ENCODE measurements around the gene TMEM97.

GRCh38 chr17:28328325-28328724, 9.3 kb downstream of the TMEM97 start:
- TF ChIP-seq CTCF (IDR thresholded peaks at IDR 0.05; ENCODE audit: insufficient read depth, low read length) (no peak), REST (IDR thresholded peaks at IDR 0.05; ENCODE audit: insufficient replicate concordance, low read depth) (no peak)

Data from HL-60 (cell line).